Omental fat pad (tissue), 4 donors: ENCODE measurements around the gene NCAN. TPM values are rescaled to one million over a fixed set of nuclear protein-coding genes. Genes with fewer than 3 reads are reported as not detected.

ENCODE experiments used
- ATAC-seq: fragments of 150-250 bp; one replicate; pipeline ENCODE4 v1.9.1; 2016; ENCODE audit warnings: mild to moderate bottlenecking, moderate library complexity; ENCODE audit not compliant: low FRiP score
- DNase-seq: peaks from one replicate; pipeline ENCODE4 v3.0.0-alpha.2; 2019; ENCODE audit warnings: low spot score
- CTCF ChIP-seq, 3 donors: fragments of 450-650 bp; IDR thresholded peaks; one replicate each; pipeline ENCODE4 v1.5.1; 2016 to 2017; ENCODE audit warnings: antibody characterized with exemption in 3 of 3, mild to moderate bottlenecking in 3 of 3, moderate library complexity in 2 of 3
- total RNA-seq, 4 donors: library from RNA; depleted of rRNA; stranded (reverse); fragments of >200 nt; gene quantifications; one replicate each; pipeline ENCODE4 v1.1.0, GENCODE V29; 2016

Gene NCAN
- total RNA-seq, 4 donors from 2014 or later: not detected

GRCh38 chr19:19201697-19202630 lies 9.8 kb upstream of the NCAN start:
- no peak for TF ChIP-seq CTCF (IDR thresholded peaks at IDR 0.05)
- DNase-seq (no peak), ATAC-seq (no peak)

GRCh38 chr19:19202707-19203011 lies 9.1 kb upstream of the NCAN start:
- ATAC-seq (peak; percentile 18), DNase-seq (no peak)
- TF ChIP-seq CTCF (IDR thresholded peaks at IDR 0.05): no peak

GRCh38 chr19:19203012-19203856 lies 8.5 kb upstream of the NCAN start, which contains the start of gene NR2C2AP:
Gene NR2C2AP, minus strand, starts transcription at chr19:19203414. Its CDS starts 354 bp downstream, at chr19:19203060.
- DNase-seq (peak; percentile 77), ATAC-seq (peak; percentile 83)
- TF ChIP-seq CTCF (IDR thresholded peaks at IDR 0.05): no peak

- TF ChIP-seq CTCF (IDR thresholded peaks at IDR 0.05): no peak
- ATAC-seq (no peak), DNase-seq (no peak)
Measured at GRCh38 chr19:19204181-19204580, 7.6 kb upstream of the NCAN start.

GRCh38 chr19:19205416-19206410 lies 6.0 kb upstream of the NCAN start:
- TF ChIP-seq CTCF (IDR thresholded peaks at IDR 0.05): no peak
- ATAC-seq: no peak
- no peak for DNase-seq

GRCh38 chr19:19206938-19207337 lies 4.8 kb upstream of the NCAN start:
- no peak for TF ChIP-seq CTCF (IDR thresholded peaks at IDR 0.05)
- no peak for DNase-seq
- no peak for ATAC-seq
